Renal cortex interstitium (tissue), 11 donors: ENCODE data around the gene SDC1. TPM values are rescaled to one million over a fixed set of nuclear protein-coding genes. Genes with fewer than 3 reads are reported as not detected.

Experiments
- DNase-seq, 11 donors: peaks; one replicate each; pipeline ENCODE4 v3.0.0-alpha.2; 2013; ENCODE audit warnings: low read depth in 9 of 11, low spot score in 4 of 11; ENCODE audit errors: extremely low read depth in 1 of 11
- polyA plus RNA-seq, 3 donors: library from polyadenylated mRNA; unstranded; fragments of 120-200 nt; gene quantifications; one replicate each; pipeline ENCODE4 v1.2.1, GENCODE V29; 2013; ENCODE audit not compliant: insufficient read length in 3 of 3

Gene SDC1
- polyA plus RNA-seq, 3 donors = 22.8 to 30.0 (median 24.6) TPM

DNA sequence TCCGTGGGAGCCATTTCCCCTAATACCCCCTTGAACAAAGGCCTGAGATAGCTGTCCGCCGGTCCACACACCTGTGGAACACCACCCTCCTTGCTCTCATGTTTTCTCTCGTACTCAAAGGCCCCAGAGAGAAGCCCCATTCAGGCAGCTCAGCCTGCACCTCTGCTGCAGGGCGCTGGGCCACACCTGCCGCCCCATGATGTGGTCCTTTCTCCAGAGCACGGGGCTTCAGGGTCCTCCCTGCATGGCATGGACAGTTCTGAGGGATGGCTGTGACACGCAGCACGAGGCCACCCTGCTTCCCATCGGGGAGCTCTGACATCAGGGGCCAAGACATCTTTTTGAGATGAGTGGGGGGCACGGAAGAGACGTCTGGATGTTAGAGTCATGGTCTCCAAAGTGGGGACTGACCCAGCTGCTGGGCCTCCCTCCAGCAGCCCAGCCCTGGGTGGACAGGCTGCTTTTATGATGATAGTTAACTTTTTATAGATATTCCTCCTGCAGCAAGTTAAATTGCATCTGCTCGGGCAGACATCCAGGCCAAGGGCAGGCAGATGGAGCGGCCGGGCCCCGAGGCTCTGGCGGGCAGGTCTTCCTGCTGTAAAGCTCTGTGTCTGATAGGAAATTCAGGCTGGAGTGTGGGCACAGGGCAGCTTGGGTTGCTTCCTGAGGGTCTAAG lies 56.7 kb downstream of the SDC1 start:
- DNase-seq = no peak

DNA sequence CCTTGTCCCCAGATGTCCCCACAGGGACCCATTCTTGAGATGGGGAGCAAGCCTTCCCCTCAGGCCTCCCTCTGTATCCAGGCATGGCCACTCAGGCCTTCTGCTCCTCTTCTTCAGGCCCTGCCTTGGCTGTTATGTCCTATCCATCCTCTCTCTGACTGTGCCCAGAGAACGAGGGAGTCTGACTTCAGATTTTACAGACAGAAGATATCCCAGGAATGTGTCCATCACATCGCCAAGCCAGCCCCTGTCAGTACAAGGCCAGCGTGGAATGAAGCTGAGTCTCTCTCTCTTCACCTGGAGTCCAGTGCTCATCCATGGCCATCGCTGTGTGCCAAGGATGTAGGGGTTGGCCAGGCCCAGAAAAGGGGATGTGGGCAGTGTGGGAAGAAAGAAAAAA lies 57.6 kb downstream of the SDC1 start:
- DNase-seq = no peak

- no peak for DNase-seq
Measured at GRCh38 chr2:20165677-20166509, 59.0 kb downstream of the SDC1 start.

DNA sequence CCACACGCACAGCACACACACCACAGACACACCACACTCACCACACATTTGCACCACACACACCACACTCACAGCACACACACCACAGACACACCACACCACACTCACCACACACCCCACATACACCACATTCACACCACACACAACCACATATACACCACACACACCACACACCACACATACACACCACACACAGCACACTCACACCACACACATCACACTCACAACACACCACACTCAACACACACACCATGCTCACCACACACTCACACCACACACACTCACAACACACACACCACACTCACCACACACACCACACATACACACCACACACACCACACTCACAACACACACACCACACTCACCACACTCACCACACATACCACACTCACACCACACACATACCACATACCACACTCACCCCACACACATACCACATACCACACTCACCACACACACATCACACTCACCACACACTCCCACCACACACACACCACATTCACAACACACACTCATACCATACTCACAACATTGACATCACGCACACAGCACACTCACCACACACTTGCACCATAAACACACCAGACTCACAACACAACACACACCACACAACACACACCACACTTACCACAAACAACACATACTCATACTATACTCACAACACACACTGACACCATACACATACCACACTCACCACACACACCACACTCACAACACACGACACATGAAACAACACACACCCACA lies 60.0 kb downstream of the SDC1 start:
- DNase-seq = no peak

DNA sequence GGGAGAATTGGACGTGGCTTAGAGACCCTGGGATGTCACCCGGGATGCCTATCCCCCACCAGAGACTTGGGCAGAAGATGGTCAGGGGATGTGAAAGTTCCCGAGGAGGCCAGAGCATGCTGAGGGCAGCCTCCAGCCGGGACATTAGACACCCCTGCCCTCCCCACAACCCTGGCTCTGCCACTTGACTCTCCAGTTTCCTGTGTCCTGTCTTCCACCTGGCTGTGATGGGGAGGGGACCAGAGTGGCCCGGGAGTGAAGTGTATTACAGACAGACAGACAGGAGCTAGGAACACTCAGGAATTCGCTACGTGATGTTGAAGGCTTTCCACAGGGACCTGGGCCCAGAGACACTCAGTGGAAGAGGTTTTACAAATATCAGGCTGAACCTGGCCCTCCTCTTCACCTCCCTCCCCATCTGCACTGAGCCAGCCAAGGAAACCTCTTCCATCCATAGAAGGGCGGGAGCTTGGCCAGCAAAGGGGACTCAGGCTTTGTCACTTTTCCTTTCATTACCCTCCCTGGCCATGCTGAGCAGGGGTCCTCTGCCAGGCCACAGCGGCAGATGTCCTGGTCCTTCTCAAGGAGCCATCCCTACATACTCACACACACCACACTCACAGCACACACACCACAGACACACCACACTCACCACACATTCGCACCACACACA lies 60.7 kb downstream of the SDC1 start:
- no peak for DNase-seq

- no peak for DNase-seq
Measured at GRCh38 chr2:20159411-20160070, 65.4 kb downstream of the SDC1 start.

DNA sequence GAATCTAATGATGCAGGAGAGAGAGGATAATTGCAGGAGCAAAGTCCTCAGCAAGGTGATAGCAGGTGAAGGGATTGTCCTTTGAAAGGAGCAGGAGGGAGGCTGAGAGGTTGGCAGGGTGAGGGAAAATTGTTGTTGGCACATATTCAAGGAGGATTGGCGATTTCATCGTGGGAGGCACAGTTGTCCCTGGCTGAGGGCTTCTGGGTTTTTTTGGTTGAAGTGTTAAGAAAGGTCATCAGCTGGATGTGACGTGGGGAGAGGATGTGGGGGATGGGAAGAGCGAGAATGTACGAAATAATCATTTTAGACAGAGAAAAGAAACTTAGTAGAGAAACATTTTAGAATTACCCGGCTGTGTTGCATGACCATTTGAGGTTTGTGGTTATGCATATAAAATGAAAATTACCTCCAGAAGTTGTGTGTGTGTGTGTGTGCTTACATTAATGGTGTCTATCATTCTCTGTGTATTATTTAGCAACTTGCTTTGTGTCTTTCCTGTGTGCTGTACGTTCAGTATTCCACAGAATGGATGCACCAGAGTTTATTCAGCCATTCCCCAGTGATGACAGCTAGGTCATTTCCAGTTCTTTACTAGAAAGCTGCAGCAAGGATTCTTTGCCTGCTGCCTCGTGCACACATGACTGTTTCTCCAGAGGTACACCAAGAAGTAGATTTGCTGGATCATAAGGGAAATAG lies 67.6 kb downstream of the SDC1 start:
- DNase-seq = no peak

- no peak for DNase-seq
Measured at GRCh38 chr2:20156836-20157192, 68.1 kb downstream of the SDC1 start.

DNA sequence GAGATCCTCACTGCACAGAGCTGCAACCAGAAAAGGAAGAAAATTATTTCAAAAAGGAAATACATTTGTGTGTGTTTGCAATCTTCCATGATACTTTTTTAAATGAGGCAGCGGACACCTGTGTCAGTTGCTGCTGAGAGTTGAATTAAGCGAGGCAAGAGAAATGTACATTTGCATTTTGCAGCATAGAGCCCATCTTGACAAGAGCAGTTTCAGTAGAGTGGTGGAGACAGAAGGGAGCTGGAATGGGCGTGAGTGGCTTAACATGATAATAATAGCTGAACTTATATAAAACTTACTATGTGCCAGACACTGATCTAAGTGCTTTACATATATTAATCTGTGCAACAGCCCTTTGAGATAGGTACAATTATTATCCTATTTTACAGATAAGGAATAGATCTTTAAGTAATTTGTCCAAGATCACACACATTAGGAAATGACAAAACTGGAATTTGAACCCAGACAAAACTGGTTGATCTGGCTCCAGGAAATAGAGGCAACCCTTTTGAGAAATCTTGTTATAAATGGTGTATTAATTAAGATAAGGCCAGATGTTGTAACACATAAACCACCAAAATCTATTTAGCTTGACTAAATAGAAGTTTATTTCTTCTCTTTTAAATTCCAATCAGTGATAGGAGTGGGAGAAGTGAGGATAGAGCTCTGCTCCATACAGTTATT lies 68.7 kb downstream of the SDC1 start:
- no peak for DNase-seq

GRCh38 chr2:20153131-20153851 lies 71.6 kb downstream of the SDC1 start:
- no peak for DNase-seq

- no peak for DNase-seq
Measured at GRCh38 chr2:20150806-20151571, 73.9 kb downstream of the SDC1 start.

Other genes starting within 250 kb of the SDC1 start
- 10 to 100 TPM; 26.7 to 30.7 (median 30.6) TPM for gene WDR35, start 235.0 kb downstream of the SDC1 start, polyA plus RNA-seq
- 1 to 10 TPM; 3.0 to 4.3 (median 3.5) TPM for gene MATN3, start 212.5 kb downstream of the SDC1 start, polyA plus RNA-seq
- gene LAPTM4A, start 173.5 kb downstream of the SDC1 start, polyA plus RNA-seq = 100 to 1,000 TPM; 417 to 496 (median 433) TPM
- 100 to 1,000 TPM in 2 of 3 donors, 10 to 100 TPM in 1; 99.2 to 112 (median 105) TPM for gene PUM2, start 125.7 kb upstream of the SDC1 start, polyA plus RNA-seq
- gene RHOB, start 221.9 kb upstream of the SDC1 start, polyA plus RNA-seq = 100 to 1,000 TPM in 2 of 3 donors, 10 to 100 TPM in 1; 82.5 to 103 (median 101) TPM